ENCODE data around the gene BMP8A.

DNA sequence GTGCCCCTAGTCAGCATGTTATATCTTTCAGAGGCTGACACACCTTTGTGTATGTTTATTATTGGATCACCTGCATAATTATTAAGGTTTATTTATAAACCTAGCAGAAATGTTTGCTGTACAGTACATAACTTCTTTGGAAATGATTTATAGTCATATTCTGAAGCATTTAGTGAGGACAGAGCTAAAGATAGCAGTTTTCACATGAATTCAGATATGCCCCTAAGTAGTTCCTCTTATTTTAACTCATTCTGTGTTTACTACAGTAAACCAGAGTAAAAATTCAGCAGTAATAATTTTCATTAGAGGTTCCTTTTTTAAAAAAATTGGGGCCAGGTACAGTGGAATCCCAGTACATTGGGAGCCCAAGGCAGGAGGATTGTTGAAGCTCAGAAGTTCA, 21.4 kb upstream of the BMP8A start:
- TF ChIP-seq, protein P1, sequence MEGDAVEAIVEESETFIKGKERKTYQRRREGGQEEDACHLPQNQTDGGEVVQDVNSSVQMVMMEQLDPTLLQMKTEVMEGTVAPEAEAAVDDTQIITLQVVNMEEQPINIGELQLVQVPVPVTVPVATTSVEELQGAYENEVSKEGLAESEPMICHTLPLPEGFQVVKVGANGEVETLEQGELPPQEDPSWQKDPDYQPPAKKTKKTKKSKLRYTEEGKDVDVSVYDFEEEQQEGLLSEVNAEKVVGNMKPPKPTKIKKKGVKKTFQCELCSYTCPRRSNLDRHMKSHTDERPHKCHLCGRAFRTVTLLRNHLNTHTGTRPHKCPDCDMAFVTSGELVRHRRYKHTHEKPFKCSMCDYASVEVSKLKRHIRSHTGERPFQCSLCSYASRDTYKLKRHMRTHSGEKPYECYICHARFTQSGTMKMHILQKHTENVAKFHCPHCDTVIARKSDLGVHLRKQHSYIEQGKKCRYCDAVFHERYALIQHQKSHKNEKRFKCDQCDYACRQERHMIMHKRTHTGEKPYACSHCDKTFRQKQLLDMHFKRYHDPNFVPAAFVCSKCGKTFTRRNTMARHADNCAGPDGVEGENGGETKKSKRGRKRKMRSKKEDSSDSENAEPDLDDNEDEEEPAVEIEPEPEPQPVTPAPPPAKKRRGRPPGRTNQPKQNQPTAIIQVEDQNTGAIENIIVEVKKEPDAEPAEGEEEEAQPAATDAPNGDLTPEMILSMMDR (IDR thresholded peaks at IDR 0.05), result no peak
- TF ChIP-seq EZH2 (IDR thresholded peaks at IDR 0.05), result no peak
- no peak for TF ChIP-seq EZH2phosphoT487 (IDR thresholded peaks at IDR 0.05)
